H1 (cell line): Measurements from ENCODE around the gene FAM170B. TPM values are rescaled to one million over a fixed set of nuclear protein-coding genes. Genes with fewer than 3 reads are reported as not detected.

Experiments used
- CTCF ChIA-PET: fragments of 300-600 bp; sonication (Branson Sonifier 250); formaldehyde crosslinking; loops from one replicate; lab custom pipeline; 2021; ENCODE audit not compliant: partially characterized antibody; lab: Charles Lee
- POLR2A ChIA-PET: fragments of 300-600 bp; sonication (Branson Sonifier 250); formaldehyde crosslinking; loops from one replicate; lab custom pipeline; 2021; ENCODE audit warnings: inconsistent platforms; ENCODE audit not compliant: partially characterized antibody; lab: Charles Lee
- DNase-seq, 2 experiments: peaks; one replicate each; pipeline versions ENCODE4 v3.0.0 to v3.0.0-alpha.2; 2010 to 2022; ENCODE audit warnings: low spot score in 2 of 2, low read depth in 1 of 2, mixed read lengths in 1 of 2
- FAIRE-seq: peaks from 2 replicates; lab custom pipeline; 2011; peaks lifted over from hg19 to GRCh38; lab: Jason Lieb, UNC
- H2AFZ ChIP-seq: 2 replicates; pipeline ENCODE4 v1.8.1; 2012; ENCODE audit warnings: low read length, inconsistent platforms
- H2AK5ac ChIP-seq: 2 replicates; pipeline ENCODE4 v1.6.1; 2013; ENCODE audit warnings: low read depth, low read length
- H2BK120ac ChIP-seq: replicated peaks from 2 replicates; pipeline ENCODE3; 2013; ENCODE audit warnings: low read depth, low read length, inconsistent platforms
- H2BK12ac ChIP-seq: 2 replicates; pipeline ENCODE4 v1.6.1; 2013; ENCODE audit warnings: low read depth, low read length
- H2BK15ac ChIP-seq: 2 replicates; pipeline ENCODE4 v1.6.1; 2013; ENCODE audit warnings: low read length
- H2BK20ac ChIP-seq: 2 replicates; pipeline ENCODE4 v1.6.1; 2013; ENCODE audit warnings: low read length
- H2BK5ac ChIP-seq: 2 replicates; pipeline ENCODE4 v1.6.1; 2013; ENCODE audit warnings: low read depth, low read length
- H3K14ac ChIP-seq: 2 replicates; pipeline ENCODE4 v1.6.1; 2013; ENCODE audit warnings: inconsistent platforms; ENCODE audit not compliant: insufficient read length
- H3K18ac ChIP-seq: 2 replicates; pipeline ENCODE4 v1.6.1; 2013; ENCODE audit warnings: low read length; ENCODE audit errors: extremely low read depth
- H3K23ac ChIP-seq: 2 replicates; pipeline ENCODE4 v1.6.1; 2013; ENCODE audit warnings: inconsistent platforms; ENCODE audit not compliant: insufficient read length
- H3K23me2 ChIP-seq: 2 replicates; pipeline ENCODE4 v1.6.1; 2013; ENCODE audit warnings: low read depth, low read length
- H3K27ac ChIP-seq: 2 replicates; pipeline ENCODE4 v1.6.1; 2011; ENCODE audit warnings: low read depth, low read length, inconsistent platforms
- H3K27me3 ChIP-seq, 4 experiments: replicated peaks in 1 of 4; 1 replicate in 1 of 4; 2 replicates in 3 of 4; pipeline versions ENCODE4 v1.6.1 to v1.8.1; 2011 to 2013; ENCODE audit warnings: low read length in 3 of 4, mild to moderate bottlenecking in 3 of 4, inconsistent platforms in 2 of 4, mixed read lengths in 2 of 4, moderate library complexity in 1 of 4; ENCODE audit not compliant: control insufficient read depth in 3 of 4, insufficient read depth in 3 of 4; ENCODE audit errors: extremely low read depth in 1 of 4
- H3K36me3 ChIP-seq, 4 experiments: 2 replicates each; pipeline versions ENCODE4 v1.6.1 to v1.8.1; 2011 to 2013; ENCODE audit warnings: mild to moderate bottlenecking in 4 of 4, low read length in 3 of 4, moderate library complexity in 2 of 4, control low read depth in 1 of 4, inconsistent platforms in 1 of 4; ENCODE audit not compliant: insufficient read depth in 4 of 4, control insufficient read depth in 2 of 4
- H3K4ac ChIP-seq: replicated peaks from 2 replicates; pipeline ENCODE3; 2013; ENCODE audit warnings: low read length, low read depth, mixed read lengths, inconsistent platforms; ENCODE audit not compliant: insufficient read length
- H3K4me1 ChIP-seq, 4 experiments: replicated peaks in 1 of 4; 1 replicate in 1 of 4; 2 replicates in 3 of 4; pipeline versions ENCODE4 v1.6.1 to v1.8.1; 2011 to 2013; ENCODE audit warnings: low read length in 3 of 4, inconsistent platforms in 2 of 4, mixed read lengths in 1 of 4; ENCODE audit not compliant: insufficient read depth in 4 of 4, control insufficient read depth in 3 of 4
- H3K4me2 ChIP-seq, 2 experiments: 2 replicates each; pipeline versions ENCODE4 v1.6.1 to v1.8.1; 2011 to 2013; ENCODE audit warnings: low read depth in 2 of 2, low read length in 2 of 2, control low read depth in 1 of 2, inconsistent platforms in 1 of 2, mild to moderate bottlenecking in 1 of 2; ENCODE audit not compliant: insufficient read depth in 1 of 2
- H3K4me3 ChIP-seq, 4 experiments: fragments of 200-600, 300-600 bp in 1 of 4; sonication (generic), shearing (Covaris generic), sonication (Bioruptor Twin) in 1 of 4; 2 replicates each; pipeline versions ENCODE4 v1.5.1 to v1.8.1; 2011 to 2016; ENCODE audit warnings: low read length in 4 of 4, low read depth in 3 of 4, control low read depth in 2 of 4, inconsistent platforms in 2 of 4, mild to moderate bottlenecking in 2 of 4, mixed read lengths in 1 of 4, moderate library complexity in 1 of 4; ENCODE audit not compliant: insufficient read depth in 2 of 4; ENCODE audit errors: extremely low read depth in 1 of 4
- H3K56ac ChIP-seq: replicated peaks from 2 replicates; pipeline ENCODE3; 2013; ENCODE audit warnings: low read depth, mild to moderate bottlenecking, mixed read lengths, low read length, inconsistent platforms; ENCODE audit not compliant: insufficient read length
- H3K79me1 ChIP-seq: 2 replicates; pipeline ENCODE4 v1.6.1; 2013; ENCODE audit warnings: low read depth, low read length, control low read depth
- H3K79me2 ChIP-seq, 2 experiments: 2 replicates each; pipeline versions ENCODE4 v1.6.1 to v1.8.1; 2012 to 2013; ENCODE audit warnings: low read length in 2 of 2, mild to moderate bottlenecking in 2 of 2, inconsistent platforms in 1 of 2; ENCODE audit not compliant: insufficient read depth in 2 of 2, control insufficient read depth in 1 of 2
- H3K9ac ChIP-seq, 4 experiments: replicated peaks in 1 of 4; 1 replicate in 1 of 4; 2 replicates in 3 of 4; pipeline versions ENCODE4 v1.6.1 to v1.8.1; 2011 to 2013; ENCODE audit warnings: low read depth in 3 of 4, low read length in 3 of 4, control low read depth in 2 of 4, mild to moderate bottlenecking in 2 of 4, moderate library complexity in 2 of 4, inconsistent platforms in 1 of 4; ENCODE audit errors: extremely low read depth in 1 of 4
- H3K9me3 ChIP-seq, 2 experiments: 2 replicates each; pipeline versions ENCODE4 v1.6.1 to v1.8.1; 2012 to 2013; ENCODE audit warnings: mild to moderate bottlenecking in 2 of 2, moderate library complexity in 2 of 2, control low read depth in 1 of 2, inconsistent platforms in 1 of 2, low read depth in 1 of 2, low read length in 1 of 2, mixed read lengths in 1 of 2; ENCODE audit not compliant: insufficient read depth in 2 of 2
- H4K20me1 ChIP-seq, 2 experiments: replicated peaks in 1 of 2; 2 replicates each; pipeline versions ENCODE3 to v1.8.1; 2011 to 2013; ENCODE audit warnings: inconsistent platforms in 2 of 2, low read length in 2 of 2, mild to moderate bottlenecking in 1 of 2; ENCODE audit not compliant: insufficient read depth in 2 of 2, control insufficient read depth in 1 of 2
- H4K5ac ChIP-seq: 2 replicates; pipeline ENCODE4 v1.6.1; 2013; ENCODE audit warnings: low read length, low read depth, mixed read lengths, inconsistent platforms; ENCODE audit not compliant: insufficient read length
- H4K8ac ChIP-seq: 2 replicates; pipeline ENCODE4 v1.8.0; 2013; ENCODE audit warnings: mild to moderate bottlenecking, moderate library complexity, low read length, inconsistent platforms; ENCODE audit not compliant: insufficient read depth; ENCODE audit errors: extremely low read depth
- H4K91ac ChIP-seq: replicated peaks from 2 replicates; pipeline ENCODE3; 2013; ENCODE audit warnings: low read length, mixed read lengths, inconsistent platforms; ENCODE audit not compliant: insufficient read length
- WGBS, 2 experiments: shearing (Covaris generic) in 1 of 2; methylation state at CpG; one replicate each; pipeline versions ENCODE4 v1.1.6 to v1.1.7; 2013 to 2015; ENCODE audit warnings: low lambda C conversion rate in 2 of 2, mixed read lengths in 2 of 2, inconsistent platforms in 1 of 2, low coverage in 1 of 2, missing lambda C conversion rate in 1 of 2; ENCODE audit not compliant: insufficient replicate concordance in 2 of 2, insufficient coverage in 1 of 2, insufficient read length in 1 of 2; ENCODE audit errors: extremely low coverage in 1 of 2, missing lambda C conversion rate in 1 of 2; 5-methylcytosine and 5-hydroxymethylcytosine counted together
- polyA plus RNA-seq, 7 experiments: library from polyadenylated mRNA; depleted of rRNA in 3 of 7; stranded (reverse) in 5 of 7; unstranded in 2 of 7; fragments of >200 nt in 5 of 7; fragments of 200-250 nt in 2 of 7; gene quantifications; 1 replicate in 5 of 7; 2 replicates in 1 of 7; 4 replicates in 1 of 7; pipeline versions ENCODE4 v1.2.1 to v1.2.3, GENCODE V29; 2011 to 2013; ENCODE audit warnings: missing spikeins in 2 of 7, mixed read lengths in 2 of 7
- total RNA-seq: library from RNA; stranded (reverse); fragmentation: NEBNext Ultra II Directional; extraction: Animal tissue kit (Norgen Biotek cat#: 25700); gene quantifications from 2 replicates; pipeline ENCODE4 v1.2.1, GENCODE V29; 2021
- TF ChIP-seq, protein P1 (sequence below): IDR thresholded peaks from 2 replicates; pipeline ENCODE4 v1.6.1; 2011; ENCODE audit warnings: low read depth, mild to moderate bottlenecking, low read length; ENCODE audit not compliant: insufficient read depth

The FAM170B gene
- total and polyA plus RNA-seq, 2 of the 8 experiments (the other 6 are each of a cell fraction or from before 2014, with no cell fraction given) = not detected

DNA sequence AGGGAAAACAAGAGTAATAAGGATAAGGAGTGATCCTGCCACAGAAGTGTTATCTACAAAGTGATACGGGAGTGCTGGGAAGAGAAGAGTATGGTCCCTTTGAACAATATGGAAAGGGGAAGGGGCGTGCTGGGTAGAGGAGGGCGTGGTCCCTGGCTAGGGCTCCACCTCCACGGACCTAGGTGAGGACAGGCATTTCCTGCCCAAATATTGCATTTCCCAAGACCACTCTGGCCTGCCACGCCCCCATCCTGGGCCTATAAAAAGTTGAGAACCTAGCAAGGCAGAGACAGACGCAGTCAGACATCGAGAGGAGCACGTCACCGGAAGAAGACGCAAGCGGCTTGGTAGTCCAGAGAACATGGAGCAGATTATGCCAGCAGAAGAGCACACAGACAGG, 41.3 kb downstream of the FAM170B start:
- H3K56ac ChIP-seq = no peak overlapping the region
- H3K9ac ChIP-seq = no peak overlapping the region
- no peak overlapping the region for H3K4ac ChIP-seq
- H3K14ac ChIP-seq = no peak overlapping the region
- 0 out of 4 replicates have a peak, but pooled peaks cover 0 to under 1% of the 10 kb centered on the region in 2 experiments for H3K9me3 ChIP-seq
- H3K4me2 ChIP-seq = no peak overlapping the region
- no peak overlapping the region for H2BK120ac ChIP-seq
- no peak overlapping the region for H3K27ac ChIP-seq
- no peak overlapping the region for H2BK20ac ChIP-seq
- H2BK15ac ChIP-seq = no peak overlapping the region
- no peak overlapping the region for H2BK12ac ChIP-seq
- H3K18ac ChIP-seq = no peak overlapping the region
- no peaks in the 10 kb centered on the region for H3K36me3 ChIP-seq
- 92% methylated on average over 11 of the region's 11 CpGs; no CpG with 5 or more reads in 1 of the 2 experiments for WGBS, 2 experiments
- H3K79me1 ChIP-seq = no peaks in the 10 kb centered on the region
- no peaks in the 10 kb centered on the region for H3K23me2 ChIP-seq
- H4K20me1 ChIP-seq = no peaks in the 10 kb centered on the region
- ChIA-PET POLR2A (no interaction called here), CTCF (no interaction called here)
- H2BK5ac ChIP-seq = no peak overlapping the region
- no peak overlapping the region for H4K8ac ChIP-seq
- H3K4me1 ChIP-seq = peaks cover 0 to 2% (median 0%) of the 10 kb centered on the region in 4 experiments; a peak in 2 of 7 replicates
- H3K27me3 ChIP-seq = no peaks in the 10 kb centered on the region
- H4K91ac ChIP-seq = no peak overlapping the region
- H3K79me2 ChIP-seq = no peaks in the 10 kb centered on the region
- no peak overlapping the region for H3K4me3 ChIP-seq
- H2AFZ ChIP-seq = no peak overlapping the region
- DNase-seq = no peak
- no peak overlapping the region for H3K23ac ChIP-seq
- no peak for FAIRE-seq
- no peak overlapping the region for H4K5ac ChIP-seq
- H2AK5ac ChIP-seq = no peak overlapping the region
- TF ChIP-seq, protein P1, sequence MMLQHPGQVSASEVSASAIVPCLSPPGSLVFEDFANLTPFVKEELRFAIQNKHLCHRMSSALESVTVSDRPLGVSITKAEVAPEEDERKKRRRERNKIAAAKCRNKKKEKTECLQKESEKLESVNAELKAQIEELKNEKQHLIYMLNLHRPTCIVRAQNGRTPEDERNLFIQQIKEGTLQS = no peak
